AG10803 (cell line): ENCODE results near the gene N4BP3.

Experiments used
- DNase-seq: peaks from one replicate; pipeline ENCODE4 v3.0.0; 2010; ENCODE audit warnings: low read depth
- H3K4me3 ChIP-seq: 2 replicates; pipeline ENCODE4 v1.5.1; 2011; ENCODE audit warnings: mild to moderate bottlenecking, low read length, control low read depth
- TF ChIP-seq, protein P1 (sequence below): conservative IDR thresholded peaks from 2 replicates; pipeline ENCODE4 v1.5.1; 2011; ENCODE audit warnings: mild to moderate bottlenecking, low read length, control low read depth, inconsistent platforms

The N4BP3 gene

DNA sequence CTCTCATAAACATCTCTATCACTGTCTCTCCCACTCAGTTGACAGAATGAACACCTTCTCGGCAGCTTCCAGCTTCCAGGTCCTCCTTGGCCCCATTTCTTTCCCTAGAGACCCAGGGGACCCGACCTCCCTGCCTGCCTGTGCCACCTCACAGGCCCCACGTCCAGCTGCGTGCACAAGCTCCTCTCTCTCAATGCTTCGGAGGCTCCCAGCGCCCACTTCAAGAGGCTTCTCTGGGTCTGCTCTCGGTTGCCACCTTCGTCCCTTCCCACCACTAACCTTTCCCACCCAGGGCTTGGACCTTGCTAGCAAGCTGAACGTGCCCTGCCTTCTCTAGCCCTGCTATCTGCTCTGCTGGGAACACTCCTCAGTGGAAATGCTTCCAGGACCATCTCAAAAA is 2.8 kb upstream of the N4BP3 start:
- no peak overlapping the region for H3K4me3 ChIP-seq
- TF ChIP-seq, protein P1, sequence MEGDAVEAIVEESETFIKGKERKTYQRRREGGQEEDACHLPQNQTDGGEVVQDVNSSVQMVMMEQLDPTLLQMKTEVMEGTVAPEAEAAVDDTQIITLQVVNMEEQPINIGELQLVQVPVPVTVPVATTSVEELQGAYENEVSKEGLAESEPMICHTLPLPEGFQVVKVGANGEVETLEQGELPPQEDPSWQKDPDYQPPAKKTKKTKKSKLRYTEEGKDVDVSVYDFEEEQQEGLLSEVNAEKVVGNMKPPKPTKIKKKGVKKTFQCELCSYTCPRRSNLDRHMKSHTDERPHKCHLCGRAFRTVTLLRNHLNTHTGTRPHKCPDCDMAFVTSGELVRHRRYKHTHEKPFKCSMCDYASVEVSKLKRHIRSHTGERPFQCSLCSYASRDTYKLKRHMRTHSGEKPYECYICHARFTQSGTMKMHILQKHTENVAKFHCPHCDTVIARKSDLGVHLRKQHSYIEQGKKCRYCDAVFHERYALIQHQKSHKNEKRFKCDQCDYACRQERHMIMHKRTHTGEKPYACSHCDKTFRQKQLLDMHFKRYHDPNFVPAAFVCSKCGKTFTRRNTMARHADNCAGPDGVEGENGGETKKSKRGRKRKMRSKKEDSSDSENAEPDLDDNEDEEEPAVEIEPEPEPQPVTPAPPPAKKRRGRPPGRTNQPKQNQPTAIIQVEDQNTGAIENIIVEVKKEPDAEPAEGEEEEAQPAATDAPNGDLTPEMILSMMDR: no peak
- DNase-seq: no peak

DNA sequence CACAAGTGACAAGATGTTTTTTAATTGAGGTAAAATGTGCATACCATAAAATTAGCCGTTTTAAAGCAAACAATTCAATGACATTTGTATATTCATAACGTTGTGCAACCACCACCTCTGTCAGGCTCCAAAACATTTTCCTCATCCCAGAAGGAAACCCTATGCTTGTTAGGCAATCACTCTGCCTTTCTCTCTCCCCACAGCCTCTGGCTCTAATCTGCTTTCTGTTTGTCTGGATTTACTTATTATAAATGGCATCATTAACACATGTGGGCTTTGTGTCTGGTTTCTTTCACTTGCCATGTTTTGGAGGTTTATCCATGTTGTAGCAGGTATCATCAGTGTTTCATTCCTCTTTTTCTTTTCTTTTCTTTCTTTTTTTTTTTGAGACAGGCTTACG is 1.4 kb upstream of the N4BP3 start:
- peak; percentile 77 for DNase-seq
- no peak overlapping the region for H3K4me3 ChIP-seq
- TF ChIP-seq, protein P1: no peak

DNA sequence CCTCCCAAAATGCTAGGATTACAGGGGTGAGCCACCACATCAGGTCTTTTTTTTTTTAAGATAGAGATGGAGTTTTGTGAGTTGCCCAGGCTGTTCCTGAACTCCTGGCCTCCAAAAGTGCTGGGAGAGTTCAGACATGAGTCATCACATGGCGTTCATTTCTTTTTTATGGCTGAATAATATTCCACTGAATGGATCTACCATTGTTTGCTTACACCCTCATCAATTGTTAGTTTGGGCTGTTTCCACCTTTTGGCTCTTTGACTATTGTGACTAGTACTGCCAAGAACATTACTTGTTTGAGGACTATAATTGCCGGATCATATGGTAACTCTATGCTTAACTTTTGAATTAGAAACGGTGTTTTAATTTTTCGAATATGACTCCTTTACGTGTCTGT is 787 bp upstream of the N4BP3 start:
- no peak overlapping the region for H3K4me3 ChIP-seq
- TF ChIP-seq, protein P1: no peak

DNA sequence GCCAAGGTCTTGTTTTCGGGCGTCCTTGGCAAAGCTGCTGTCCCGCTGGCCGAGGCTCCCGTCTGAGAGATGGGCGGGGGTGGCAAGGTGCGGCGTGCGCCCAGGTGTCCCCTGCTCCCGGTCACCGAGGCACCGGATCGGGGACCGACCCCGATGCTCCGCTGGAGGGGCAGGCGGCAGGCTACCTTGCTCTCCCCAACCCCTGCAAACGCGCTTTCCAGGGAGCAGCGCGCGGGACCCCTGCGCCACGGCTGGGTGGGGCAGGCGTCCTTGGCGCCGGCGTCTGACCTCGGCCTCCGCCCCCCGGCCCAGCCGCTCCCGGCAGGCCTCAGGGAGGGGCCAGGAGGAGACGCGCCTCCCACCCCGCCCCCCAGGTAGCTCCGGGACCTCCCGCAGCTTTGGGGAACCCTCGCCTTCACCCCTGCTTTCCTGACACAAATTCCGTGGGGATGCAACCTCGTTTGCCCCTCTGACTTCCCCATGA is 551 bp downstream of the N4BP3 start:
- TF ChIP-seq, protein P1: no peak
- H3K4me3 ChIP-seq: peak overlapping the region; percentile 12; the same call in 1 of the 2 replicates
- no peak for DNase-seq

More for the DNA sequence above, 787 bp upstream of the N4BP3 start:
- no peak for DNase-seq

DNA sequence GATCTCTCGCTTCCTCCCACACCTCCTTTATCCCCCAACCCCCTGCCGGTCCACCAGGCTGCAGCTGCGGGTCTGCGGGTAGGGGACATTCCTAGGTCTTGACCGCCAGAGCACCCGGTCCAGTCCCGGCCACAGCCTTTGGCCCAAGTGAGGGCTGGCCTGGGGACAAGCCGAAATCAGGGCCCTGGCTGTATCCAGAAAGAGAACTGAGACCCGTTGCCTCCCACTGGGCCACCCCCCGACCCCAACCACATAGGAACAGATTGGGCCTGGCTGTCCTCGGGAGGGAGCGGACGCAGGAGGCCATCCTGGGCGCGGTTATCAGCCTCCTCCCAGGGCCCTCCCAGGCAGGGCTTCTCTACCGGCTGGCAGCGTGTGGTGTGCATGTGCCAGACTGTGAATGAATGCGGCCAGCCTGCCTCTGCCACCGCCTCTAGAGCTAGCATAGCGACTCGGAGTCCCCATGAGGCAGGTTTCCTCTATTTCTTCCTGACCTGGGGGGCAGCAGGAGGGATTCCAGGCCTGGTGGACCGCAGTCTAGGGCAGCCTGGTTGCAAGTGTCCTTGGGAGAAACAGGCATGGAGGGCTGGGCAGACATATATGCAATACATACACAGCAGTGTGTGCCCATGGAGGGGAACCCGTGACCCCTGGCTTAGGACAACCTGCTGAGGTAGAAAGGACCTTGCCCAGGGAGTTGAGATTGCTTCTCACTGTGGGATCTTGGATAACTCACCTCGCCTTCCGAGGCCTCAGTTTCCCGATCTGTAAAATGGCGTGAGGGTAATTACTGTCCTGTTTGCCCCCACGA is 1.2 kb downstream of the N4BP3 start:
- no peak for DNase-seq
- H3K4me3 ChIP-seq: no peak overlapping the region
- TF ChIP-seq, protein P1: no peak

DNA sequence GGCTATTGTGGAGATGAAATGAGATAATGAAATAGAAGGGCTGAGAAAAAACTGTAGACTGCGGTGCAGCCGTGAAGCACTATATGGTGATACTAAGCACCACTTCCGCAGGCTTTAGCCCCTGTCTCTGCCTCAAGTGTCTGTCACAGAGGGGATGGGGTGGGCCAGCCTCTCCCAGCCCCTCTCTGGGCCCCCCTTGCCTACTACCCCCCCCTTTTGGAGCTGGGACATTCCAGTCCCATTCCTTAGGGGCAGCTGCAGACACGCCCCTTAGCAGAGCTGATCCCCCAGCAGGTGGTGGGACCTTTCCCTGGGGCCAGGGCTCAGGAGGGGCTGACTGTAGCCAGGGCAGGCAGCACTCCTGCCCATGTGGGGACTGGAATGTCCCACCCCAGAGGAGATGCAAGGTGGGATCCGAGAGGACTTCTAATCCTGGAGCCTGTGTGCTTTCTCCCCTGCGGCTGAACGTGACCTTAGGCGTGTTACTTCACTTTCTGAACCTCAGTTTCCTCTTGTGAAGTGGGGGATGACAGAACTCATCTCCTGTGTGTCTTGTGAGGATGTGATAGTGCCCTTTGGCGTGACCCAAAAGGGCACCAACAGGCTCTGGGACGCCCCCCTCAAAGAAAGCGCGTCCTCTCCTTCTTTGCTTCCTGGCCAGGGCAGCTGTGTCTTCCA is 1.9 kb downstream of the N4BP3 start:
- DNase-seq: no peak
- no peak overlapping the region for H3K4me3 ChIP-seq
- TF ChIP-seq, protein P1: no peak

DNA sequence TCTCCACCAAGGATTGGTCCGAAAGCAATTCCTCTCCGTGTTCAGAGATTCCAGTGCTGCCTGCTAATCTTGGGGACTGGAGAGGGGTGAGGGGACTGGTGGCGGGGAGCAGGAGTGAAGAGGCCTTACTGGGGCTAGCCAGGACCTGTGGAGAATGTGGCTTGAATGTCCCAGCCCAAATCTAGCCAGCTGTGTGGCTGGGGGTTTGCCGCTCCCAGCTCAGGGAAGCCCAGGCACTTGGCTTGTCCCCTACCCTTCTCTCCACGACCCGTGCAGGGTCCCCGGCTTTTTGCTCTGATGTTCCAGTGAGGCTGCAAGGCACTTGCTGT is 2.4 kb downstream of the N4BP3 start:
- no peak overlapping the region for H3K4me3 ChIP-seq
- TF ChIP-seq, protein P1: no peak
- no peak for DNase-seq
